ENCODE results near the gene THRA.

THRA gene

GRCh38 chr17:40073454-40074174 lies 10.8 kb downstream of the THRA start:
- no peak overlapping the region for H3K4me3 ChIP-seq (replicated peaks; ENCODE audit: insufficient read depth, low read length)
- DNase-seq (ENCODE audit: low read depth in 1 of 2, low spot score in 1 of 2) = no peak
- TF ChIP-seq GABPA (IDR thresholded peaks at IDR 0.05; ENCODE audit: low read depth) (no peak), POLR2AphosphoS5 (IDR thresholded peaks at IDR 0.05; ENCODE audit: low read depth) (no peak), SPI1 (IDR thresholded peaks at IDR 0.05; ENCODE audit: borderline replicate concordance, low read depth) (no peak), REST (IDR thresholded peaks at IDR 0.05; ENCODE audit: insufficient replicate concordance, low read depth) (no peak)
- TF ChIP-seq, protein P1, sequence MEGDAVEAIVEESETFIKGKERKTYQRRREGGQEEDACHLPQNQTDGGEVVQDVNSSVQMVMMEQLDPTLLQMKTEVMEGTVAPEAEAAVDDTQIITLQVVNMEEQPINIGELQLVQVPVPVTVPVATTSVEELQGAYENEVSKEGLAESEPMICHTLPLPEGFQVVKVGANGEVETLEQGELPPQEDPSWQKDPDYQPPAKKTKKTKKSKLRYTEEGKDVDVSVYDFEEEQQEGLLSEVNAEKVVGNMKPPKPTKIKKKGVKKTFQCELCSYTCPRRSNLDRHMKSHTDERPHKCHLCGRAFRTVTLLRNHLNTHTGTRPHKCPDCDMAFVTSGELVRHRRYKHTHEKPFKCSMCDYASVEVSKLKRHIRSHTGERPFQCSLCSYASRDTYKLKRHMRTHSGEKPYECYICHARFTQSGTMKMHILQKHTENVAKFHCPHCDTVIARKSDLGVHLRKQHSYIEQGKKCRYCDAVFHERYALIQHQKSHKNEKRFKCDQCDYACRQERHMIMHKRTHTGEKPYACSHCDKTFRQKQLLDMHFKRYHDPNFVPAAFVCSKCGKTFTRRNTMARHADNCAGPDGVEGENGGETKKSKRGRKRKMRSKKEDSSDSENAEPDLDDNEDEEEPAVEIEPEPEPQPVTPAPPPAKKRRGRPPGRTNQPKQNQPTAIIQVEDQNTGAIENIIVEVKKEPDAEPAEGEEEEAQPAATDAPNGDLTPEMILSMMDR (IDR thresholded peaks at IDR 0.05; ENCODE audit: insufficient read depth, low read length) = no peak
- no peaks in the 10 kb centered on the region for H3K27me3 ChIP-seq (ENCODE audit: insufficient read depth, poor library complexity, severe bottlenecking)
- peak overlapping the region; percentile 88 for H3K27ac ChIP-seq (replicated peaks)

GRCh38 chr17:40074175-40074512 lies 11.4 kb downstream of the THRA start:
- Histone ChIP-seq H3K4me3 (replicated peaks; ENCODE audit: insufficient read depth, low read length) (no peak overlapping the region), H3K27ac (replicated peaks) (peak overlapping the region; percentile 80), H3K27me3 (ENCODE audit: insufficient read depth, poor library complexity, severe bottlenecking) (no peaks in the 10 kb centered on the region)
- TF ChIP-seq REST (IDR thresholded peaks at IDR 0.05; ENCODE audit: insufficient replicate concordance, low read depth) = no peak
- DNase-seq (ENCODE audit: low read depth in 1 of 2, low spot score in 1 of 2) = no peak

DNA sequence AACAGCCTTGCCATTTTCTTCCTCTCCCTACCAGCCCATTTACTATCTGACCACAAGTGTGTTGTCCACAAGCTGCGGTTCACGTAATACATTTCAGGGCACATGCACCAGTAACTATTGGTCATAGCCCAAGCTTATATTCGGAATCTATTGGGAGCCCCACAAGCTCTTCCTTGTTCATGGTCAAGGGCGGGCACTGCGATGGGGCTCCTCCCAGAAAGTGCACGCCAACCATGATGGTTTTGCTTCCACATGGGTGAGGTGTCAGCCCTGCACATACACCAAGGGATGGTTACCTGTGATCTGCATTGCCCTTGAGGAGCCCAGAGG lies 12.1 kb downstream of the THRA start:
- H3K4me3 ChIP-seq (replicated peaks; ENCODE audit: insufficient read depth, low read length) = no peak overlapping the region
- H3K27ac ChIP-seq (replicated peaks) = peak overlapping the region; percentile 80
- H3K27me3 ChIP-seq (ENCODE audit: insufficient read depth, poor library complexity, severe bottlenecking) = no peaks in the 10 kb centered on the region
- TF ChIP-seq SPI1 (IDR thresholded peaks at IDR 0.05; ENCODE audit: borderline replicate concordance, low read depth) (no peak), REST (IDR thresholded peaks at IDR 0.05; ENCODE audit: insufficient replicate concordance, low read depth) (no peak), GABPA (IDR thresholded peaks at IDR 0.05; ENCODE audit: low read depth) (no peak), POLR2AphosphoS5 (IDR thresholded peaks at IDR 0.05; ENCODE audit: low read depth) (no peak)
- TF ChIP-seq, protein P1 (IDR thresholded peaks at IDR 0.05; ENCODE audit: insufficient read depth, low read length) = no peak
- DNase-seq (ENCODE audit: low read depth in 1 of 2, low spot score in 1 of 2) = peak in 1 of 2 experiments; percentile 69
